Activated CD4-positive, alpha-beta T cell treated with anti-CD3 and anti-CD28 coated beads, Interleukin-2, amount 50 U/mL, for 1 hour (primary cell): ENCODE results near the gene L1CAM.

Source experiments
- DNase-seq: peaks from one replicate; pipeline ENCODE4 v3.0.0-alpha.2; 2020

Gene L1CAM

GRCh38 chrX:153874366-153875125 is 11.4 kb downstream of the L1CAM start:
- no peak for DNase-seq

- no peak for DNase-seq
Observed at GRCh38 chrX:153874085-153874365, 11.9 kb downstream of the L1CAM start.

- no peak for DNase-seq
Observed at GRCh38 chrX:153873282-153874084, 12.5 kb downstream of the L1CAM start.

- no peak for DNase-seq
Observed at GRCh38 chrX:153871946-153872878, 13.8 kb downstream of the L1CAM start.

GRCh38 chrX:153871451-153871850 is 14.5 kb downstream of the L1CAM start:
- no peak for DNase-seq

- DNase-seq = no peak
Observed at GRCh38 chrX:153870791-153871360, 15.1 kb downstream of the L1CAM start.

GRCh38 chrX:153870288-153870690 is 15.7 kb downstream of the L1CAM start:
- DNase-seq = no peak

GRCh38 chrX:153869473-153870287 is 16.3 kb downstream of the L1CAM start:
- DNase-seq = no peak

- DNase-seq = no peak
Observed at GRCh38 chrX:153868576-153869472, 17.1 kb downstream of the L1CAM start.

GRCh38 chrX:153867671-153868070 is 18.3 kb downstream of the L1CAM start:
- no peak for DNase-seq

GRCh38 chrX:153867139-153867538 is 18.8 kb downstream of the L1CAM start:
- DNase-seq = no peak

GRCh38 chrX:153866302-153867019 is 19.5 kb downstream of the L1CAM start:
- no peak for DNase-seq

- DNase-seq = no peak
Observed at GRCh38 chrX:153865685-153866084, 20.3 kb downstream of the L1CAM start.

- DNase-seq = no peak
Observed at GRCh38 chrX:153865321-153865580, 20.7 kb downstream of the L1CAM start.

GRCh38 chrX:153864561-153865320 is 21.2 kb downstream of the L1CAM start:
- DNase-seq = no peak

- DNase-seq = no peak
Observed at GRCh38 chrX:153864101-153864500, 21.9 kb downstream of the L1CAM start.

- no peak for DNase-seq
Observed at GRCh38 chrX:153863251-153863991, 22.6 kb downstream of the L1CAM start.

GRCh38 chrX:153862369-153863250 is 23.4 kb downstream of the L1CAM start:
- DNase-seq = no peak
